ENCODE measurements around the gene RPL27. TPM values are rescaled to one million over a fixed set of nuclear protein-coding genes. Genes with fewer than 3 reads are reported as not detected.

The RPL27 gene
- total RNA-seq, 3 donors from 2014 or later, result 1,150 to 3,519 (median 1,958) TPM

DNA sequence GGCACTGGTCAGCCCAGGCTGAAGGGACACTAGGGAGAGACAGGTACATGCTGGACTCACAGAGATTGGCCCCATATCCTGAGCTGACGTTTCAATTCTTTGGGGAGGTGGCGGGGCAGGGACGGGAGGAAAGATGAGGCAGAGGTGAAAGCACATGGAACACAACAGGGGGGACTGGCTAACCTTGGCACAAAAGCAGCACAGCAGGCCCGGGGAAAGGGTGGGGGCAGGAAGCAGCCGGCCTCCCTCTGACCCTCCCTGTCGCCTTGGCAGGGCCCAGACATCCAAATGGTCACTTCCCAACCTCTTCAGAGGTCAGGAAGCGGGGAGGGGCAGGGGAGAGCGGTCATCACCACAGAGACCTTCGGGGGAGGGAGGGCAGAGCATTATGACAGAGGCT, 17.4 kb downstream of the RPL27 start:
- TF ChIP-seq CTCF (IDR thresholded peaks at IDR 0.05), result no peak
- peak in 2 of 3 donors; percentile 35 to 68 for TF ChIP-seq POLR2AphosphoS5 (IDR thresholded peaks at IDR 0.05)
- intact Hi-C loops (cut with DNase I; ENCODE audit: low total_unique reads), result loop anchor here (10.0 kb wide), 1 partner anchor 329 kb away; no protein-coding TSS in a partner anchor
- Histone ChIP-seq H3K4me3 (no peak overlapping the region), H3K27me3 (no peaks in the 10 kb centered on the region), H3K4me1 (no peaks in the 10 kb centered on the region), H3K36me3 (peaks cover 5% of the 10 kb centered on the region), H3K9me3 (no peaks in the 10 kb centered on the region), H3K27ac (peak overlapping the region; percentile 12 to 86)
- DNase-seq (ENCODE audit: low spot score in 2 of 2), result no peak

- peak overlapping the region; percentile 12 to 86 for H3K27ac ChIP-seq
- H3K36me3 ChIP-seq, result peaks cover 5% of the 10 kb centered on the region
- no peak for DNase-seq (ENCODE audit: low spot score in 2 of 2)
Measured at GRCh38 chr17:43016216-43016615, 18.0 kb downstream of the RPL27 start.

GRCh38 chr17:43018008-43018853, 20.0 kb downstream of the RPL27 start:
- Histone ChIP-seq H3K27me3 (no peaks in the 10 kb centered on the region), H3K9me3 (no peaks in the 10 kb centered on the region), H3K4me1 (no peaks in the 10 kb centered on the region), H3K27ac (peak overlapping the region; percentile 45 to 65), H3K36me3 (peaks cover 5% of the 10 kb centered on the region), H3K4me3 (peak overlapping the region in 1 of 3 donors; percentile 8)
- intact Hi-C loops (cut with DNase I; ENCODE audit: low total_unique reads), result loop anchor here (10.0 kb wide), 1 partner anchor 327 kb away; no protein-coding TSS in a partner anchor
- no peak for TF ChIP-seq CTCF (IDR thresholded peaks at IDR 0.05)
- TF ChIP-seq POLR2A (IDR thresholded peaks at IDR 0.05), result no peak
- no peak for TF ChIP-seq POLR2AphosphoS5 (IDR thresholded peaks at IDR 0.05)
- DNase-seq (ENCODE audit: low spot score in 2 of 2), result no peak

More at GRCh38 chr17:43016216-43016615, 18.0 kb downstream of the RPL27 start:
- H3K4me1 ChIP-seq, result no peaks in the 10 kb centered on the region
- TF ChIP-seq CTCF (IDR thresholded peaks at IDR 0.05), result no peak
- TF ChIP-seq POLR2AphosphoS5 (IDR thresholded peaks at IDR 0.05), result no peak
- no peak for TF ChIP-seq POLR2A (IDR thresholded peaks at IDR 0.05)
- H3K4me3 ChIP-seq, result no peak overlapping the region
- no peaks in the 10 kb centered on the region for H3K27me3 ChIP-seq
- intact Hi-C loops (cut with DNase I; ENCODE audit: low total_unique reads), result loop anchor here (10.0 kb wide), 1 partner anchor 329 kb away; no protein-coding TSS in a partner anchor
- H3K9me3 ChIP-seq, result no peaks in the 10 kb centered on the region

DNA sequence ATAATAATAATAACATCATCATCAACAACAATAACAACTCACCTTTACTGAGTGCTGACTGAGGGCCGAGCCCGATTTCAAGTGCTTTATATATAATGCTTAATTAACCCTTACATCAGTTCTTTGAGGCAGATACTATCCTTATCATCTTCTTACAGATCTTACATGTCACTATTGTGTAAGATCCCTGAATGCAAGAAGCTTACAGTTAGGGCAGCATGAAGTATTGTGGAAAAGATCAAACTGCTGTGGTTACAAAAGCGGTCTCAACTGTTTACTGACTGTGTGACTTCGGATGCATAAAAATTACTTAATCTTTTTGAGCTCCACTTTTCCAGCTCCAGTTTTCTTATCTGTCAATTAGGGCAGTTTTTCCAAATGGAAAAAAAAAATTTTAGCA, 20.7 kb downstream of the RPL27 start:
- no peak for DNase-seq (ENCODE audit: low spot score in 2 of 2)
- H3K27ac ChIP-seq, result peak overlapping the region in 1 of 2 donors; percentile 65
- no peaks in the 10 kb centered on the region for H3K9me3 ChIP-seq
- H3K27me3 ChIP-seq, result no peaks in the 10 kb centered on the region
- no peaks in the 10 kb centered on the region for H3K4me1 ChIP-seq
- intact Hi-C loops (cut with DNase I; ENCODE audit: low total_unique reads), result loop anchor here (10.0 kb wide), 1 partner anchor 326 kb away; no protein-coding TSS in a partner anchor
- no peak for TF ChIP-seq POLR2A (IDR thresholded peaks at IDR 0.05)
- TF ChIP-seq CTCF (IDR thresholded peaks at IDR 0.05), result no peak
- no peak for TF ChIP-seq POLR2AphosphoS5 (IDR thresholded peaks at IDR 0.05)
- H3K4me3 ChIP-seq, result peak overlapping the region in 2 of 3 donors; percentile 90 to 100
- peaks cover 2% of the 10 kb centered on the region for H3K36me3 ChIP-seq

GRCh38 chr17:43019418-43019817, 21.2 kb downstream of the RPL27 start:
- no peak for DNase-seq (ENCODE audit: low spot score in 2 of 2)
- TF ChIP-seq CTCF (IDR thresholded peaks at IDR 0.05) (no peak), POLR2A (IDR thresholded peaks at IDR 0.05) (no peak), POLR2AphosphoS5 (IDR thresholded peaks at IDR 0.05) (no peak)
- Histone ChIP-seq H3K4me3 (peak overlapping the region; percentile 4 to 100 (median 90)), H3K4me1 (no peaks in the 10 kb centered on the region), H3K27me3 (no peaks in the 10 kb centered on the region), H3K27ac (peak overlapping the region; percentile 43 to 83), H3K36me3 (no peaks in the 10 kb centered on the region), H3K9me3 (no peaks in the 10 kb centered on the region)
- intact Hi-C loops (cut with DNase I; ENCODE audit: low total_unique reads), result loop anchor here (10.0 kb wide), 1 partner anchor 325 kb away; no protein-coding TSS in a partner anchor

Data from breast epithelium (tissue), 4 donors.